Hepatocyte (in vitro differentiated cells): Measurements from ENCODE around the gene WDR88. TPM values are rescaled to one million over a fixed set of nuclear protein-coding genes. Genes with fewer than 3 reads are reported as not detected.

Experiments used
- DNase-seq: peaks from one replicate; pipeline ENCODE4 v3.0.0-alpha.2; 2016; ENCODE audit warnings: low spot score
- H2AFZ ChIP-seq: fragments of 200-600 bp; sonication (generic); 2 replicates; pipeline ENCODE4 v1.6.0; 2016; ENCODE audit warnings: antibody characterized with exemption, mild to moderate bottlenecking
- H3K27ac ChIP-seq: fragments of 200-600 bp; sonication (generic); 2 replicates; pipeline ENCODE4 v1.5.1; 2016; ENCODE audit warnings: mild to moderate bottlenecking
- H3K27me3 ChIP-seq: fragments of 200-600 bp; sonication (generic); 2 replicates; pipeline ENCODE4 v1.6.1; 2016
- H3K36me3 ChIP-seq: fragments of 200-600 bp; sonication (generic); replicated peaks from 2 replicates; pipeline ENCODE4 v1.5.1; 2016; ENCODE audit warnings: low read depth; ENCODE audit not compliant: insufficient read depth
- H3K4me1 ChIP-seq: fragments of 200-600 bp; sonication (generic); 2 replicates; pipeline ENCODE4 v1.5.1; 2016; ENCODE audit warnings: mild to moderate bottlenecking, moderate library complexity; ENCODE audit not compliant: insufficient read depth
- H3K4me2 ChIP-seq: fragments of 200-600 bp; sonication (generic); 2 replicates; pipeline ENCODE4 v1.6.0; 2016
- H3K4me3 ChIP-seq: fragments of 200-600 bp; sonication (generic); 2 replicates; pipeline ENCODE4 v1.5.1; 2016; ENCODE audit warnings: mild to moderate bottlenecking
- H3K79me2 ChIP-seq: fragments of 200-600 bp; sonication (generic); 2 replicates; pipeline ENCODE4 v1.6.0; 2017; ENCODE audit warnings: mild to moderate bottlenecking
- H3K9me2 ChIP-seq: fragments of 200-600 bp; sonication (generic); replicated peaks from 2 replicates; pipeline ENCODE4 v1.6.0; 2017; ENCODE audit warnings: mild to moderate bottlenecking; ENCODE audit not compliant: insufficient read depth
- H3K9me3 ChIP-seq: fragments of 200-600 bp; sonication (generic); 2 replicates; pipeline ENCODE4 v1.5.1; 2016; ENCODE audit warnings: low read depth, mild to moderate bottlenecking
- H4K20me1 ChIP-seq: fragments of 200-600 bp; sonication (generic); 2 replicates; pipeline ENCODE4 v1.6.0; 2016; ENCODE audit warnings: mild to moderate bottlenecking; ENCODE audit not compliant: insufficient read depth, poor library complexity, severe bottlenecking
- EZH2 ChIP-seq: fragments of 200-600 bp; sonication (generic); IDR thresholded peaks from 2 replicates; pipeline ENCODE4 v1.6.1; 2016; ENCODE audit warnings: antibody characterized with exemption, mild to moderate bottlenecking, borderline replicate concordance
- EZH2phosphoT487 ChIP-seq: fragments of 200-600 bp; sonication (generic); IDR thresholded peaks from one replicate; pipeline ENCODE4 v1.6.1; 2018; ENCODE audit warnings: antibody characterized with exemption, mild to moderate bottlenecking, low read depth, moderate library complexity; ENCODE audit not compliant: unreplicated experiment, severe bottlenecking
- WGBS: methylation state at CpG from one replicate; pipeline ENCODE4 v1.1.6; 2016; ENCODE audit warnings: low lambda C conversion rate; ENCODE audit errors: missing lambda C conversion rate; 5-methylcytosine and 5-hydroxymethylcytosine counted together
- polyA plus RNA-seq: library from polyadenylated mRNA; unstranded; fragments of >200 nt; fragmentation: Nextera tagmentation; extraction: Ambion mirVana; gene quantifications from 2 replicates; pipeline ENCODE4 v1.2.1, GENCODE V29; 2016
- total RNA-seq: library from RNA; depleted of rRNA; stranded (reverse); fragments of >200 nt; gene quantifications from 2 replicates; pipeline ENCODE4 v1.2.3, GENCODE V29; 2014
- TF ChIP-seq, protein P1 (sequence below): fragments of 200-600 bp; sonication (generic); IDR thresholded peaks from 2 replicates; pipeline ENCODE4 v1.5.1; 2016; ENCODE audit warnings: antibody characterized with exemption, mild to moderate bottlenecking; ENCODE audit not compliant: poor library complexity

The WDR88 gene
- total and polyA plus RNA-seq, 2 experiments from 2014 or later = 0.11 TPM; not detected in 1

GRCh38 chr19:33211794-33212435 is 80.0 kb downstream of the WDR88 start:
- no peaks in the 10 kb centered on the region for H3K4me1 ChIP-seq
- no peak overlapping the region for H3K4me3 ChIP-seq
- H3K9me2 ChIP-seq = no peaks in the 10 kb centered on the region
- H3K27me3 ChIP-seq = no peaks in the 10 kb centered on the region
- H3K79me2 ChIP-seq = no peaks in the 10 kb centered on the region
- WGBS = 94% methylated on average over 17 of the region's 17 CpGs
- TF ChIP-seq EZH2phosphoT487 = no peak
- H3K36me3 ChIP-seq = no peaks in the 10 kb centered on the region
- DNase-seq = no peak
- H3K4me2 ChIP-seq = no peak overlapping the region
- H2AFZ ChIP-seq = no peak overlapping the region
- no peaks in the 10 kb centered on the region for H4K20me1 ChIP-seq
- H3K27ac ChIP-seq = no peak overlapping the region
- H3K9me3 ChIP-seq = no peaks in the 10 kb centered on the region

DNA sequence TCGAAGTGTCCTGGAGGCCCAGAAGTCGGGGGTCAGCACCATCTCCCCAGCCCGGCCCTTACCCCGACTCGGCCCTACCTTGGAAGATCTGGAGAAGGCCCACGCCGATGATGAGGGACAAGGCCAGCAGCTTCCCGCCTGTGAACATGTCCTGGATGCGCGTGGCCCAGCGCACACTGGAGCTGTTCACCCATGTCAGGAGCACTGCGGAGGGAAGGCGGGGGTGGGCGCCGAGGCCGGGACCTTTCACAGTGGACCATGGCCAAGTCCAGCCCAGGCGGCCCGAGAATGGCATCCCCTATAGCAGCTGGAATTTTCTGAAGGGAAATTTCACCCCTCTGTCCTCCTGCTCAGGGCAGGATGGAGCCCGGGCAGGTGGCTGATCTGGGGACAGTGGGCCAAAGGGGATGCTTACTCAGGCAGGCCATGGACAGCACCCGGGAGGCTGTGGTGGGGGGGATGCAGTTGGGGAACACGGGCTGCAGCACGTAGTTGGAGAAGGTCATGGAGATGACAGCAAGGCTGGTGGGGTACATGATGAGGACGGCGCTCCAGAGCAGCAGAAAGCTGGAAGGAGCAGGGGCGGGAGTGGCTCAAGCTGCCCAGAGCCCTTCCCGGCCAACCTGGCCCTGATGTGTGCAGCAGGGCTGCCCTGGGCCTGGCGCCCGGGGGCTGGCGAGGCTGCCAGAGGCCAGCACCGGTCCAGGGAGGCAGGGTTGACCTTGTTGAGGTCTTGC is 80.7 kb downstream of the WDR88 start:
- Histone ChIP-seq H3K4me1 (no peaks in the 10 kb centered on the region), H3K79me2 (no peaks in the 10 kb centered on the region), H3K36me3 (no peaks in the 10 kb centered on the region), H4K20me1 (no peaks in the 10 kb centered on the region), H3K9me2 (no peaks in the 10 kb centered on the region), H3K4me3 (no peak overlapping the region), H3K27ac (no peak overlapping the region), H2AFZ (no peak overlapping the region), H3K27me3 (no peaks in the 10 kb centered on the region), H3K9me3 (no peaks in the 10 kb centered on the region), H3K4me2 (no peak overlapping the region)
- TF ChIP-seq EZH2 = no peak
- TF ChIP-seq EZH2phosphoT487 = no peak
- TF ChIP-seq, protein P1, sequence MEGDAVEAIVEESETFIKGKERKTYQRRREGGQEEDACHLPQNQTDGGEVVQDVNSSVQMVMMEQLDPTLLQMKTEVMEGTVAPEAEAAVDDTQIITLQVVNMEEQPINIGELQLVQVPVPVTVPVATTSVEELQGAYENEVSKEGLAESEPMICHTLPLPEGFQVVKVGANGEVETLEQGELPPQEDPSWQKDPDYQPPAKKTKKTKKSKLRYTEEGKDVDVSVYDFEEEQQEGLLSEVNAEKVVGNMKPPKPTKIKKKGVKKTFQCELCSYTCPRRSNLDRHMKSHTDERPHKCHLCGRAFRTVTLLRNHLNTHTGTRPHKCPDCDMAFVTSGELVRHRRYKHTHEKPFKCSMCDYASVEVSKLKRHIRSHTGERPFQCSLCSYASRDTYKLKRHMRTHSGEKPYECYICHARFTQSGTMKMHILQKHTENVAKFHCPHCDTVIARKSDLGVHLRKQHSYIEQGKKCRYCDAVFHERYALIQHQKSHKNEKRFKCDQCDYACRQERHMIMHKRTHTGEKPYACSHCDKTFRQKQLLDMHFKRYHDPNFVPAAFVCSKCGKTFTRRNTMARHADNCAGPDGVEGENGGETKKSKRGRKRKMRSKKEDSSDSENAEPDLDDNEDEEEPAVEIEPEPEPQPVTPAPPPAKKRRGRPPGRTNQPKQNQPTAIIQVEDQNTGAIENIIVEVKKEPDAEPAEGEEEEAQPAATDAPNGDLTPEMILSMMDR = no peak
- no peak for DNase-seq
- 93% methylated on average over 25 of the region's 30 CpGs for WGBS

DNA sequence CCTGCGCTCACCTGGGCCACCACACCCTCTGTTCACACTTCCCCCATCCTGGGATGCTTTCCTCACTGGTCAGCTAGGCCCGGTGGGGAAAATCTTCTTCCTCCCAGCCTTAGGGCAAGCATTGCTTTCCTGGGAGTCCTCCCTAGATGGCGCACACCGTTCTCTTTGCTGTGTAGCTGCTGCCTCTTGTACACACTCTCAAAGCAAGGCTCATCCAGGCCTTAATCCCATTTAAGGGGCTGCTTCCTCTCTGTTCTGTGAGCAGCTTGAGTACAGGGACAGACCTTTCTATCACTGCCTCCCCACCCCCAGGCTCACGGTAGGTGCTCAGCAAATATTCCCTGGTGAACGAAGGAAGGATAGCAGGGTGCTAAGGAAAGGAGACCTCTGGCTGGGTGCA is 82.7 kb downstream of the WDR88 start:
- TF ChIP-seq, protein P1 = peak; percentile 43
- TF ChIP-seq EZH2 = no peak
- H3K4me3 ChIP-seq = no peak overlapping the region
- peak; percentile 55 for DNase-seq

GRCh38 chr19:33215438-33216197 is 83.7 kb downstream of the WDR88 start:
- no peaks in the 10 kb centered on the region for H3K79me2 ChIP-seq
- H3K27ac ChIP-seq = no peak overlapping the region
- H3K9me2 ChIP-seq = no peaks in the 10 kb centered on the region
- no peak overlapping the region for H2AFZ ChIP-seq
- no peak overlapping the region for H3K4me3 ChIP-seq
- no peaks in the 10 kb centered on the region for H3K4me1 ChIP-seq
- WGBS = 94% methylated on average over 16 of the region's 19 CpGs
- no peak for TF ChIP-seq EZH2
- TF ChIP-seq EZH2phosphoT487 = no peak
- TF ChIP-seq, protein P1 = no peak
- H3K4me2 ChIP-seq = no peak overlapping the region
- no peaks in the 10 kb centered on the region for H3K36me3 ChIP-seq
- no peaks in the 10 kb centered on the region for H4K20me1 ChIP-seq
- DNase-seq = no peak
- H3K27me3 ChIP-seq = no peaks in the 10 kb centered on the region
- H3K9me3 ChIP-seq = no peaks in the 10 kb centered on the region

More for the DNA sequence above, 82.7 kb downstream of the WDR88 start:
- Histone ChIP-seq H4K20me1 (no peaks in the 10 kb centered on the region), H3K36me3 (no peaks in the 10 kb centered on the region), H3K79me2 (no peaks in the 10 kb centered on the region), H3K9me3 (no peaks in the 10 kb centered on the region), H3K9me2 (no peaks in the 10 kb centered on the region), H3K27ac (no peak overlapping the region), H3K27me3 (no peaks in the 10 kb centered on the region), H3K4me2 (no peak overlapping the region), H2AFZ (no peak overlapping the region), H3K4me1 (no peaks in the 10 kb centered on the region)
- WGBS = 47% methylated on average over 6 of the region's 6 CpGs
